CD14-positive monocyte (primary cell): ENCODE data around the gene ZBED1. TPM values are rescaled to one million over a fixed set of nuclear protein-coding genes. Genes with fewer than 3 reads are reported as not detected.
A peak's percentile ranks its signal among the peaks of the same experiment; 100 is the strongest.

Experiments used
- DNase-seq, 3 donors: peaks; one replicate each; pipeline ENCODE4 v3.0.0-alpha.2; 2011 to 2022
- H2AFZ ChIP-seq: 2 replicates; pipeline ENCODE4 v1.6.0; 2012; ENCODE audit warnings: mild to moderate bottlenecking, low read depth, low read length, inconsistent platforms; ENCODE audit not compliant: insufficient read depth, poor library complexity, severe bottlenecking
- H3K27ac ChIP-seq, 2 donors: 1 replicate in 1 of 2; 2 replicates in 1 of 2; pipeline ENCODE4 v1.5.1; 2012 to 2013; ENCODE audit warnings: low read length in 2 of 2, control low read depth in 1 of 2, inconsistent platforms in 1 of 2, low read depth in 1 of 2, mild to moderate bottlenecking in 1 of 2
- H3K27me3 ChIP-seq, 2 donors: one replicate each; pipeline versions ENCODE4 v1.6.0 to v1.6.1; 2011 to 2013; ENCODE audit warnings: low read length in 2 of 2; ENCODE audit not compliant: control insufficient read depth in 2 of 2, insufficient read depth in 2 of 2
- H3K36me3 ChIP-seq, 2 donors: replicated peaks in 1 of 2; 1 replicate in 1 of 2; 2 replicates in 1 of 2; pipeline versions ENCODE4 v1.5.1 to v1.6.1; 2012 to 2013; ENCODE audit warnings: low read length in 2 of 2, control low read depth in 1 of 2, inconsistent platforms in 1 of 2, mild to moderate bottlenecking in 1 of 2; ENCODE audit not compliant: insufficient read depth in 2 of 2, control insufficient read depth in 1 of 2
- H3K4me1 ChIP-seq, 2 donors: 1 replicate in 1 of 2; 2 replicates in 1 of 2; pipeline versions ENCODE4 v1.5.1 to v1.6.1; 2012 to 2013; ENCODE audit warnings: low read length in 2 of 2, control low read depth in 1 of 2, inconsistent platforms in 1 of 2, mild to moderate bottlenecking in 1 of 2, moderate library complexity in 1 of 2; ENCODE audit not compliant: insufficient read depth in 2 of 2, control insufficient read depth in 1 of 2
- H3K4me2 ChIP-seq: replicated peaks from 2 replicates; pipeline ENCODE3; 2012; ENCODE audit warnings: low read length, moderate library complexity, mild to moderate bottlenecking; ENCODE audit not compliant: poor library complexity, severe bottlenecking; ENCODE audit errors: extremely low read depth
- H3K4me3 ChIP-seq, 3 experiments: fragments of 200-600 bp in 1 of 3; sonication (generic) in 1 of 3; replicated peaks in 1 of 3; 1 replicate in 2 of 3; 2 replicates in 1 of 3; pipeline ENCODE4 v1.5.1; 2011 to 2013; ENCODE audit warnings: low read length in 3 of 3, mild to moderate bottlenecking in 3 of 3, control low read depth in 2 of 3, low read depth in 2 of 3, inconsistent platforms in 1 of 3, moderate library complexity in 1 of 3
- H3K79me2 ChIP-seq: 2 replicates; pipeline ENCODE4 v1.6.0; 2012; ENCODE audit warnings: mild to moderate bottlenecking, control low read depth, inconsistent platforms, low read length, moderate library complexity; ENCODE audit not compliant: insufficient read depth
- H3K9ac ChIP-seq: 2 replicates; pipeline ENCODE4 v1.6.0; 2017; ENCODE audit warnings: low read length, mild to moderate bottlenecking; ENCODE audit not compliant: insufficient read depth, poor library complexity, severe bottlenecking
- H3K9me3 ChIP-seq, 2 donors: replicated peaks in 1 of 2; 1 replicate in 1 of 2; 2 replicates in 1 of 2; pipeline versions ENCODE4 v1.5.1 to v1.6.1; 2012 to 2013; ENCODE audit warnings: low read length in 2 of 2, control low read depth in 1 of 2; ENCODE audit not compliant: control insufficient read depth in 1 of 2, insufficient read depth in 1 of 2
- H4K20me1 ChIP-seq: 2 replicates; pipeline ENCODE4 v1.6.0; 2012; ENCODE audit warnings: mild to moderate bottlenecking, low read length, control low read depth, moderate library complexity; ENCODE audit not compliant: insufficient read depth
- H3K27ac Mint-ChIP-seq, 7 donors: one replicate each; pipeline ENCODE4 v1.8.0; 2020; ENCODE audit warnings: mild to moderate bottlenecking in 7 of 7, mixed read lengths in 7 of 7, moderate library complexity in 6 of 7, inconsistent platforms in 2 of 7
- H3K27me3 Mint-ChIP-seq, 3 donors: one replicate each; pipeline ENCODE4 v1.8.0; 2021 to 2022; ENCODE audit warnings: low read depth in 3 of 3, mild to moderate bottlenecking in 3 of 3, mixed read lengths in 3 of 3, moderate library complexity in 3 of 3, inconsistent platforms in 1 of 3
- H3K36me3 Mint-ChIP-seq, 2 donors: one replicate each; pipeline ENCODE4 v1.8.0; 2020; ENCODE audit warnings: mixed read lengths in 2 of 2, inconsistent platforms in 1 of 2, mild to moderate bottlenecking in 1 of 2
- H3K4me1 Mint-ChIP-seq: one replicate; pipeline ENCODE4 v1.8.0; 2020; ENCODE audit warnings: mild to moderate bottlenecking, mixed read lengths
- H3K4me3 Mint-ChIP-seq, 2 donors: one replicate each; pipeline ENCODE4 v1.8.0; 2020; ENCODE audit warnings: mild to moderate bottlenecking in 2 of 2, mixed read lengths in 2 of 2, moderate library complexity in 1 of 2
- H3K9me3 Mint-ChIP-seq, 7 donors: one replicate each; pipeline ENCODE4 v1.8.0; 2020 to 2022; ENCODE audit warnings: mixed read lengths in 7 of 7, mild to moderate bottlenecking in 6 of 7, moderate library complexity in 6 of 7, inconsistent platforms in 2 of 7
- CTCF ChIP-seq: fragments of 200-600 bp; IDR thresholded peaks from one replicate; pipeline ENCODE4 v1.8.0; 2022; ENCODE audit warnings: antibody characterized with exemption, mild to moderate bottlenecking
- WGBS: methylation state at CpG from one replicate; pipeline ENCODE4 v1.1.5; 2013; ENCODE audit warnings: missing lambda C conversion rate; ENCODE audit not compliant: insufficient coverage; 5-methylcytosine and 5-hydroxymethylcytosine counted together
- intact Hi-C, 2 donors: fragments of 100-400 bp; cut with micrococcal nuclease; formaldehyde crosslinking; loops; one replicate each; pipeline versions ENCODE4 v1.15.0 to v1.15.1; 2023
- polyA plus RNA-seq, 3 donors: library from polyadenylated mRNA; depleted of rRNA in 1 of 3; unstranded in 2 of 3; stranded (reverse) in 1 of 3; fragments of 300-500 nt in 2 of 3; fragments of >200 nt in 1 of 3; fragmentation: Illumina TruSeq in 2 of 3; gene quantifications; 1 replicate in 2 of 3; 2 replicates in 1 of 3; pipeline ENCODE4 v1.2.3, GENCODE V29; 2012 to 2021

ZBED1 gene
- polyA plus RNA-seq, 3 donors: 13.9 to 32.1 (median 23.1) TPM

DNA sequence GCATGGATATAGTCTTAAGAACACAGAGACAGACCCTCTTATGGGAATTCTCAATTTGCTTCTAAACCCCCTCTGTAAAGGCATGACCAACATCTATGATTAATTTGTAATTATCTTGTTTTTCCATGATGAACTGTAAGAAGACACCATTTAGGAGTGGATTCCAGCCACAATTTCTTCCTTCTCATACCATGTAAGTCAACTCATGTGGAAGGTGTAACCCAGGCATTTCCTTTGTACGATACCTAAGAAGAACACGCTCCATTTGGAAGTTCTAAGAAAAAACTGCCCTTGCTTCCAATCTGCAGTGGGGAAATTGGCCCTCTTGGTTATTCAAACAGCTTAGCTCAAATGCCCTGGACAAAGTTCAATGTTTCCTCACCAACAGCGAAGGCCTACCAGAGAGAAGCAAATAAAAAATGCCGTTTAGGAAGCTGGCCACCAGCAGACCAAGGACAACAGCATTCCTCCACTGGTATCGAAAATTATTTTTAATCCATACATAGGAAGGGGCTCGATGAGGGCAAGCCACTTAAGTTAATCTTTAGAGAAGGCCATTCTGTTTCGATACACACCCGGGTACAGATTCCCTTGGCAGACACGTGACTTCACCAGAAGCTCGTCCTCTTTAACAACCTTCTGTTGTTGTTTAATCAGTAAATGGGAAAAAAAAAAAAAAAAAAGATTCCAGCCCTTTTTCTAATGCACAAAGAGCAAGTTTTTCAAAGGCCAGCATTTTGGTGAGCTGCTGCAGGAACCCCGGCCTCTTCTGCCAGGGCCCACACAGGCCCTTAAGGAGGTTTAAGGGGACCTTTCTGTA, 2.6 kb downstream of the ZBED1 start:
- Histone ChIP-seq H3K4me2 (peak overlapping the region; percentile 84), H4K20me1 (peaks cover 19% of the 10 kb centered on the region), H3K4me3 (peak overlapping the region in 1 of 3 experiments; percentile 88), H3K27me3 (no peaks in the 10 kb centered on the region), H3K36me3 (peaks cover 7% of the 10 kb centered on the region in 2 donors), H3K79me2 (peaks cover 68% of the 10 kb centered on the region), H3K9ac (no peak overlapping the region), H3K27ac (peak overlapping the region; percentile 64 to 93), H2AFZ (no peak overlapping the region), H3K9me3 (no peaks in the 10 kb centered on the region), H3K4me1 (peaks cover 31 to 35% of the 10 kb centered on the region in 2 donors)
- intact Hi-C loops: loop anchor here in 1 of 2 donors (10.0 kb wide), 1 partner anchor 107 kb away; no protein-coding TSS in a partner anchor
- H3K4me1 Mint-ChIP-seq: peaks cover 34% of the 10 kb centered on the region
- DNase-seq: no peak
- H3K4me3 Mint-ChIP-seq: peak overlapping the region; percentile 77 to 85
- H3K27me3 Mint-ChIP-seq: peaks cover 0 to 7% (median 1%) of the 10 kb centered on the region in 3 donors
- peaks cover 9 to 18% of the 10 kb centered on the region in 2 donors for H3K36me3 Mint-ChIP-seq
- H3K27ac Mint-ChIP-seq: peak overlapping the region; percentile 42 to 93 (median 86)
- no peak for TF ChIP-seq CTCF
- no peaks in the 10 kb centered on the region for H3K9me3 Mint-ChIP-seq
- 84% methylated on average over 6 of the region's 11 CpGs for WGBS

- no peak overlapping the region for H3K4me2 ChIP-seq
- 89% methylated on average over 2 of the region's 14 CpGs for WGBS
- DNase-seq: no peak
- peaks cover 89% of the 10 kb centered on the region for H3K79me2 ChIP-seq
- no peaks in the 10 kb centered on the region for H3K27me3 ChIP-seq
- Mint-ChIP-seq H3K27ac (peak overlapping the region in 6 of 7 donors; percentile 26 to 73 (median 58)), H3K9me3 (peaks cover 0 to 3% (median 0%) of the 10 kb centered on the region in 7 donors), H3K4me1 (peaks cover 33% of the 10 kb centered on the region), H3K27me3 (peaks cover 0 to 2% (median 0%) of the 10 kb centered on the region in 3 donors), H3K4me3 (no peak overlapping the region), H3K36me3 (peaks cover 19 to 32% of the 10 kb centered on the region in 2 donors)
- no peak overlapping the region for H3K27ac ChIP-seq
- no peak for TF ChIP-seq CTCF
- no peak overlapping the region for H3K9ac ChIP-seq
- peaks cover 30 to 31% of the 10 kb centered on the region in 2 donors for H3K4me1 ChIP-seq
- peaks cover 16 to 32% of the 10 kb centered on the region in 2 donors for H3K36me3 ChIP-seq
- peaks cover 44% of the 10 kb centered on the region for H4K20me1 ChIP-seq
- no peak overlapping the region for H3K4me3 ChIP-seq
- no peak overlapping the region for H2AFZ ChIP-seq
- H3K9me3 ChIP-seq: no peaks in the 10 kb centered on the region
- intact Hi-C loops: loop anchor here in 1 of 2 donors (10.0 kb wide), 1 partner anchor 109 kb away; no protein-coding TSS in a partner anchor
Observed at GRCh38 chrX:2495595-2495994, 5.2 kb downstream of the ZBED1 start.
